ENCODE data around the gene INTS4.
"Not testable (repeated sequence)": the region's sequence is repeated elsewhere in the genome, so short reads cannot be mapped to it uniquely, and the experiment has no call there.

INTS4 gene

GRCh38 chr11:77865805-77866204 is 128.7 kb downstream of the INTS4 start:
- TF ChIP-seq EZH2phosphoT487 (IDR thresholded peaks at IDR 0.05; ENCODE audit: borderline replicate concordance), result no peak
- TF ChIP-seq CTCF (conservative IDR thresholded peaks at IDR 0.05; ENCODE audit: low read length), result no peak
- no peak overlapping the region for H3K4me3 ChIP-seq (ENCODE audit: low read length, poor library complexity, severe bottlenecking)
- H3K9me3 ChIP-seq (ENCODE audit: insufficient read depth, low read depth, low read length), result no peaks in the 10 kb centered on the region
- no peaks in the 10 kb centered on the region for H3K79me2 ChIP-seq (ENCODE audit: insufficient read depth, low read length)
- H3K9ac ChIP-seq (ENCODE audit: low read depth, low read length, poor library complexity, severe bottlenecking), result no peak overlapping the region
- H3K4me2 ChIP-seq (ENCODE audit: low read depth, low read length, poor library complexity, severe bottlenecking), result no peak overlapping the region
- H3K36me3 ChIP-seq (ENCODE audit: insufficient read depth, low read length), result no peaks in the 10 kb centered on the region
- no peak overlapping the region for H2AFZ ChIP-seq (ENCODE audit: low read length)
- no peaks in the 10 kb centered on the region for H4K20me1 ChIP-seq (ENCODE audit: insufficient read depth, low read length, poor library complexity, severe bottlenecking)
- H3K4me1 ChIP-seq (ENCODE audit: insufficient read depth, low read length, poor library complexity, severe bottlenecking), result no peaks in the 10 kb centered on the region
- H3K27me3 ChIP-seq (ENCODE audit: insufficient read depth, low read length, poor library complexity, severe bottlenecking), result no peaks in the 10 kb centered on the region
- no peaks in the 10 kb centered on the region for H3K9me2 ChIP-seq (replicated peaks; ENCODE audit: low read depth, low read length)
- no peaks in the 10 kb centered on the region for H3F3A ChIP-seq (ENCODE audit: low read depth)

GRCh38 chr11:77861444-77861843 is 133.0 kb downstream of the INTS4 start:
- H3K9me3 ChIP-seq (ENCODE audit: insufficient read depth, low read depth, low read length); H2AFZ ChIP-seq (ENCODE audit: low read length); H3K4me2 ChIP-seq (ENCODE audit: low read depth, low read length, poor library complexity, severe bottlenecking); H3K4me3 ChIP-seq (ENCODE audit: low read length, poor library complexity, severe bottlenecking); H3K27me3 ChIP-seq (ENCODE audit: insufficient read depth, low read length, poor library complexity, severe bottlenecking); H3K36me3 ChIP-seq (ENCODE audit: insufficient read depth, low read length); H3K9me2 ChIP-seq (replicated peaks; ENCODE audit: low read depth, low read length); H3K4me1 ChIP-seq (ENCODE audit: insufficient read depth, low read length, poor library complexity, severe bottlenecking); H3F3A ChIP-seq (ENCODE audit: low read depth); H3K9ac ChIP-seq (ENCODE audit: low read depth, low read length, poor library complexity, severe bottlenecking); H4K20me1 ChIP-seq (ENCODE audit: insufficient read depth, low read length, poor library complexity, severe bottlenecking); H3K79me2 ChIP-seq (ENCODE audit: insufficient read depth, low read length): not testable (repeated sequence)

- H3K9me3 ChIP-seq (ENCODE audit: insufficient read depth, low read depth, low read length), result peaks cover 20% of the 10 kb centered on the region; the same call in 1 of the 2 replicates
- not testable (repeated sequence) for H3F3A ChIP-seq (ENCODE audit: low read depth); H3K4me2 ChIP-seq (ENCODE audit: low read depth, low read length, poor library complexity, severe bottlenecking); H3K36me3 ChIP-seq (ENCODE audit: insufficient read depth, low read length); H2AFZ ChIP-seq (ENCODE audit: low read length); H3K9ac ChIP-seq (ENCODE audit: low read depth, low read length, poor library complexity, severe bottlenecking); H3K79me2 ChIP-seq (ENCODE audit: insufficient read depth, low read length); H3K9me2 ChIP-seq (replicated peaks; ENCODE audit: low read depth, low read length); H4K20me1 ChIP-seq (ENCODE audit: insufficient read depth, low read length, poor library complexity, severe bottlenecking); H3K27me3 ChIP-seq (ENCODE audit: insufficient read depth, low read length, poor library complexity, severe bottlenecking); H3K4me3 ChIP-seq (ENCODE audit: low read length, poor library complexity, severe bottlenecking); H3K4me1 ChIP-seq (ENCODE audit: insufficient read depth, low read length, poor library complexity, severe bottlenecking)
Observed at GRCh38 chr11:77857906-77858457, 136.5 kb downstream of the INTS4 start.

- Histone ChIP-seq H3K4me1 (ENCODE audit: insufficient read depth, low read length, poor library complexity, severe bottlenecking) (no peaks in the 10 kb centered on the region), H2AFZ (ENCODE audit: low read length) (no peak overlapping the region), H3K4me3 (ENCODE audit: low read length, poor library complexity, severe bottlenecking) (no peak overlapping the region), H3K4me2 (ENCODE audit: low read depth, low read length, poor library complexity, severe bottlenecking) (no peak overlapping the region), H3K9ac (ENCODE audit: low read depth, low read length, poor library complexity, severe bottlenecking) (no peak overlapping the region), H3F3A (ENCODE audit: low read depth) (no peaks in the 10 kb centered on the region), H3K9me3 (ENCODE audit: insufficient read depth, low read depth, low read length) (peaks cover 20% of the 10 kb centered on the region; the same call in 1 of the 2 replicates), H4K20me1 (ENCODE audit: insufficient read depth, low read length, poor library complexity, severe bottlenecking) (no peaks in the 10 kb centered on the region), H3K9me2 (replicated peaks; ENCODE audit: low read depth, low read length) (no peaks in the 10 kb centered on the region), H3K27me3 (ENCODE audit: insufficient read depth, low read length, poor library complexity, severe bottlenecking) (no peaks in the 10 kb centered on the region), H3K79me2 (ENCODE audit: insufficient read depth, low read length) (no peaks in the 10 kb centered on the region), H3K36me3 (ENCODE audit: insufficient read depth, low read length) (peaks cover 6% of the 10 kb centered on the region; the same call in 1 of the 2 replicates)
- TF ChIP-seq CTCF (conservative IDR thresholded peaks at IDR 0.05; ENCODE audit: low read length), result no peak
- TF ChIP-seq EZH2phosphoT487 (IDR thresholded peaks at IDR 0.05; ENCODE audit: borderline replicate concordance), result no peak
Observed at GRCh38 chr11:77854838-77855237, 139.6 kb downstream of the INTS4 start.

All from Loucy (cell line).